Stimulated activated CD4-positive, alpha-beta T cell treated with anti-CD3 and anti-CD28 coated beads, TNF-alpha, amount 100 ng/mL, for 48 hours (primary cell): ENCODE results near the gene LRIG2.
"Not testable (repeated sequence)": the region's sequence is repeated elsewhere in the genome, so short reads cannot be mapped to it uniquely, and the experiment has no call there.

Source experiments
- DNase-seq, 3 donors: peaks; one replicate each; pipeline ENCODE4 v3.0.0-alpha.2; 2020; ENCODE audit warnings: low read depth in 3 of 3

Gene LRIG2, protein sequence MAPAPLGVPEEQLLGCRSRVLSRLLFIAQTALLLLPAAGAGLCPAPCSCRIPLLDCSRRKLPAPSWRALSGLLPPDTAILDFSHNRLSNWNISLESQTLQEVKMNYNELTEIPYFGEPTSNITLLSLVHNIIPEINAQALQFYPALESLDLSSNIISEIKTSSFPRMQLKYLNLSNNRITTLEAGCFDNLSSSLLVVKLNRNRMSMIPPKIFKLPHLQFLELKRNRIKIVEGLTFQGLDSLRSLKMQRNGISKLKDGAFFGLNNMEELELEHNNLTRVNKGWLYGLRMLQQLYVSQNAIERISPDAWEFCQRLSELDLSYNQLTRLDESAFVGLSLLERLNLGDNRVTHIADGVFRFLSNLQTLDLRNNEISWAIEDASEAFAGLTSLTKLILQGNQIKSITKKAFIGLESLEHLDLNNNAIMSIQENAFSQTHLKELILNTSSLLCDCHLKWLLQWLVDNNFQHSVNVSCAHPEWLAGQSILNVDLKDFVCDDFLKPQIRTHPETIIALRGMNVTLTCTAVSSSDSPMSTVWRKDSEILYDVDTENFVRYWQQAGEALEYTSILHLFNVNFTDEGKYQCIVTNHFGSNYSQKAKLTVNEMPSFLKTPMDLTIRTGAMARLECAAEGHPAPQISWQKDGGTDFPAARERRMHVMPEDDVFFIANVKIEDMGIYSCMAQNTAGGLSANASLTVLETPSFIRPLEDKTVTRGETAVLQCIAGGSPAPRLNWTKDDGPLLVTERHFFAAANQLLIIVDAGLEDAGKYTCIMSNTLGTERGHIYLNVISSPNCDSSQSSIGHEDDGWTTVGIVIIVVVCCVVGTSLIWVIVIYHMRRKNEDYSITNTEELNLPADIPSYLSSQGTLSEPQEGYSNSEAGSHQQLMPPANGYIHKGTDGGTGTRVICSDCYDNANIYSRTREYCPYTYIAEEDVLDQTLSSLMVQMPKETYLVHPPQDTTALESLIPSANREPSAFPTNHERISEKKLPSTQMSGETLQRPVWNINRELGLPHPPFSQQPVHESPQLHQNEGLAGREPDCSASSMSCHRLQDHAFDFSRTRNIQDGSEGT

DNA sequence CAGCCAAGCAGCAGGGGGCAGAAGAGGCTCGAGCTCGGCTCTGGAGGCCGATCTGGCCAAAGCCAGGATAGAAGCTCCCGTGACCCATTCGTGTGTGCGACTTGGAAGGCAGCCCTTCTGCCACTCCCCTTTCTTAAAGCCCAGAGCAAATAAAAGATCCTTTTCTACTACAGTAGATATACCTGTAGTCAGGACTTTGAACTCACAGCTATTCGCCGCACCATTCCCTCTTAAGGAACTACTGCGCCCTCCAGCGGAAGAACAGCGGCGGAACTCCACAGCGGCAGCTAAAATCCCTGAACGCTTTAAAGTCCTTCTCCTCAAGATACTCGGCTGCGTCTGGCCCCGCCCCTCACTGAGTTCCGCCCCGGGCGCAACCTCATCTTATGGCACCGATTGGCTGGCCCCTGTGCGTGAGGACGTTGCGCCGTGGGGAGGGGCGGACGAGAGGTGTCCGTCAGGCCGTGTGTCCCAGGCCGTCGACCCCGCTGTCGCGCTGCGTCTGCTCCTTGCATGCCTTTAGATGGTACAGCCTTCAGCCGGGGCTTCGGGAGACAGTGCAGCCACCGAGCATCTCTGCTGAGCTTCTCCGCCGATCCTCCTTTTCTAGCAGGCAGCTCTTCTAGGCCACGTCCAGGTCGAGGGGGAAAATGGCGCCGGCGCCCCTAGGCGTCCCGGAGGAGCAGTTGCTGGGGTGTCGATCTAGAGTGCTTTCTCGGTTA is at the start of gene LRIG2:
LRIG2 (plus strand) TSS at position 442 of the 722 bp plus-strand sequence; CDS start at position 651, 209 bp downstream.
- peak; percentile 95 to 97 (median 96) for DNase-seq

DNA sequence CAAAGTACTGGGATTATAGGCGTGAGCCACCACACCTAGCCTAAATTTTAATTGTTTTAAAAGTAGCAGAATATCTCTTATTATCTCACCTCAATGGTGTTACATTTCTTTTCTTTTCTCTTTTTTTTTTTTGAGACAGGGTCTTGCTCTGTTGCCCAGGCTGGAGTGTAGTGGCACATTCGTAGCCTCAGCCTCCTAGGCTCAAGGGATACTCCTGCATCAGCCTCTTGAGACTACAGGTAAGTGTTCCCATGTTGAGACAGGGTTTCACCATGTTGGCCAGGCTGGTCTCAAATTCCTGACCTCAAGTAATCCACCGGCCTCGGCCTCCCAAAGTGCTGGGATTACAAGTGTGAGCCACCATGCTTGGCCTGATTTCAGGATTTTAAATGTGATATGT is 49.7 kb upstream of the LRIG2 start:
- DNase-seq, result not testable (repeated sequence)

DNA sequence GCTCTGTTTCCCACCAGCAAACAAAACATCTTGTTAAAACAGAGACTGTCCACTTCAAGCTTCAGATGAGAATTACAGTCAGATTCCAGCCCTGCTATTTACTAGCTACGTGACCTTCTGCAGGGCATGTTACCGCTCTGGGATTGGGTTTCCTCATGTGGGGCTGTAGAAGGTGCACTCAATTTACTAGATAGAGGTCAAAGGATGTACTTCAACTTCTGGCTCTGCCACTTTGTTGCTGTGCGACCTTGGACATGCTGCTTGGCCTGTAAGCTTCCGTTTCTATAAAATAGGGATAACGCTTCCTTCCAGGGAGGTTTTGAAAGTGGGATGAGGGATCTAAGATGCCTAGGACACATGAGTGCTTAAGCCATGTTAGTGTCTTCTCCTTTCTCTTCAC is 46.0 kb upstream of the LRIG2 start:
- DNase-seq, result no peak

DNA sequence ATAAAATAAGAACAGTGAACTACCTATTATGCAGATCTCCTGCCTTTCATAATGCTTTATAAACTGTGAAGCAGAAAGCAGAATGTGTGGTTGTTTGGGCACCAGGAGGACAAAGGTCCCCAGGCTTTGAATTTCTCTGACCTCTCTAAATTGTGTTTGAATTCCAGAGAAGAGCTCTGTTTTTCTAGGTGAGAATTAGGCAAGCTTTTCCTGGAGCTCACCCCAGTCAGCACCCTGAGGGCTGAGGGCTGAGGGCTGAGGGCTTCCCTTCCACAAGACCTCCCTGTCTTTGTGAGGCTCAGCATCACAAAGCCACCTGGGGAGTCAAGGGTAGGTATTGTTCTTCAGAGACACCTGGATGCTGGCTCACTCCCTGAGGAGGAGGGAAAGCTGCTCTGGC is 45.5 kb upstream of the LRIG2 start:
- DNase-seq, result no peak

DNA sequence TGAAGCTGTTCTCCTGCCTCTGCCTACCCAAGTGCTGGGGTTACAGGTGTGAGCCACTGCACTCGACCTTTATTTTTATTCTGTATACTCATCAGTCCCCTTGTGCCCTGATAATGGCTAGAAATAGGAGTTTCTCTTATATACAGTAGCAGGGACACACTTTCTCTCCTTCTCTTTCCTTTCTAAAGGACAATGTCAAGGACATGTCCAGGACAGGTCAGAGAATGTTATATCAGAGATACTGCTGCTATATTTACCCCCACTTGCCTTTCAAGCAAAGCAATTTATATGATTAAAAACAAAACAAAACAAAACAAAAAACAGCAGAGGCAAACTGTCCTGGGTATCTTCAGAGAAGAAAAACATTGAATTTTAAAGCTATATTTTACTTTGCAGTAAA is 43.2 kb upstream of the LRIG2 start:
- DNase-seq, result no peak

DNA sequence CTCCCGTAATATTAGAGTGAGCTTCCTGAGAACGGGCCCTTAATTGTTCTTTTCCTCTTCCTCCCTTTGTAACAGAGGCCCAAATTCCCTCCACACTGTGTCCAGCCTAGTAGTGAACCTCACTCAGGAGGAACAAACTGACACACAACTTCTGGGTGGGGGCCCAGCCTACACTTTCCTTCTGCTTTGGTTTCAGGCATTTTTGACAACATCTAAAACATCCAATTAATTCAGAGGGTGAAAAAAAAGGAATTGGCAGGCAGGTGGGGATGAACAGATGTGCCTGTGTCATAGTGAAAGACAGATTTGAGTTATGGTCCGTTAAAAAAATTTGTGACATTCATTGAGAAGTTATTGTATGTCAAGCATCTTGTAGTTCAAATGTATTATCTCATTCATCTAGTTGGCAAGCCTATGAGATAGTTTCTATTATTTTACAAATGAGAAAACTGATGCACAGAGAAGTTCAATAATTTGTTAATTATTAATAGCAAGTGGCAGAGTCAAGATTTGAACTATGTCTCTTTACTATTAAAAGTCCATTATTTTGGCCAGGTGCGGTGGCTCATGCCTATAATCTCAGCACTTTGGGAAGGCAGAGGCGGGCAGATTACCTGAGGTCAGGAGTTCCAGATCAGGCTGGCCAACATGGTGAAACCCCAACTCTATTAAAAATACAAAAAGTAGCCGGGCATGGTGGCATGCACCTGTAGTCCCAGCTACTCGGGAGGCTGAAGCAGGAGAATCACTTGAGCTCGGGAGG is 41.6 kb upstream of the LRIG2 start:
- DNase-seq, result no peak

DNA sequence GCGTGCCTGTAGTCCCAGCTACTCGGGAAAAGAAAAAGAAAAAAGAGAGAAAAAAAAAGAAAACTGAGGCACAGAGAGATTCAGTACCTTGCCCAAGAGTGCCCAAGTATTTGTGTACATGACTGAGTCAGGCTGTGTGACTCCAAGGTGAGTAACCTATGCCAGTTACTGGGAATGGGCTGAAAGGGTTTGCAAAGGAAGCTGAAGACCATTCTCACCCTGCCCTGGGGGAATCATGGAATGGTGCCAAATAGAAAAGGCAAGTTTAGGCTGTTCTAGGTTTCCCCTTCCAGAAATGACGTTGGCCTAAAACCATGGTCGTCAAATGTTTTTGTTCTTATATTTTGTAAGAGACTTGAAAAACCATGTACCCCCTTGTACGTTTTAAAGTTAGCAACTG is 37.9 kb upstream of the LRIG2 start:
- no peak for DNase-seq

DNA sequence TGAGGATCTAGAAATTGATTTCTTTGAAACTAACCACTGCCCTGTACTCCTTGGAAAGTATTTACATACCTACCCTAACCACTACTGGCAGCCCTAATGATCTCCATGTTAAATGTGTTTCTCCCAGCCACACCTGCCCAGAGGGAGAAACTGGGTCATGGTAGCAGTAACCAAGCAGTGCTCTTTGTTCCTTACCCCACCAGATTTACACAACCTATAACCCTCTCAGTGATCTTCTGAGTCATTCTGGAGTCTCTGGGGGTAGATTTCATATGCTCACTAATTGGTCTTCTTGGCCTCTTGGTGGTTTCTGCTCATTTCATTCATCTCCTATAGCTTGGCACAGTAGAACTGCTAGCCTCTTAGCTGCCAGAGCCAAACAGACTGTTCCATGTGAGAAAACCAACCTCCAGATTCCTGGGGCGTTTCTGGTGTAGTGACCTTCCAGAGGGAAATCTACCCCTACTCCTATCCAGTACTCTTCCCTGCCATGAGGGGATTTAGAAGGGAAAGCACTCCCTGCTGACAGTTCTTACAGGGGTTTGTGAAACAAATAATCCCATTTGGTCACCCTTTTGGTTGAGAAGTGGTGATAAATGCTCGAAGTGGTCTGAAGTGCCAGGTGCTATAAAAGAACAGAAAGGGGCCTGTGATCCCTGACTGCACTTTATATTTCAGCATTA is 36.2 kb upstream of the LRIG2 start:
- DNase-seq, result no peak

DNA sequence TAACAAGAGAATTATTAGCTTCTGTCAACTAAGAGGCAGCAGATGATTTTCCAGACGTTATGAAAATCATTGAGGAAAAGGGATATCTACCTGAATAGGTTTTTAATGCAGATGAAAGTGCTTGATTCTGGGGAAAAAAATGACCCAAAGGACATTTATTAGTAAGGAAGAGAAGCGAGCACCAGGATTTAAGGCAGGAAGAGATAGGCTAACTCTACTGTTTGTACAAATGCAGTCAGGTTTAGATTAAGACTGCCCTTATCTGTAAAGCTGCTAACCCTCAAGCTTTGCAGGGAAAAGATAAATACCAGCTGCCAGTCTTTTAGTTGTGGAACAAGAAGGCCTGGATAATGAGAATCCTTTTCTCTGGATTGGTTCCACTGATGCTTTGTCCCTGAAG is 33.0 kb upstream of the LRIG2 start:
- DNase-seq, result no peak

DNA sequence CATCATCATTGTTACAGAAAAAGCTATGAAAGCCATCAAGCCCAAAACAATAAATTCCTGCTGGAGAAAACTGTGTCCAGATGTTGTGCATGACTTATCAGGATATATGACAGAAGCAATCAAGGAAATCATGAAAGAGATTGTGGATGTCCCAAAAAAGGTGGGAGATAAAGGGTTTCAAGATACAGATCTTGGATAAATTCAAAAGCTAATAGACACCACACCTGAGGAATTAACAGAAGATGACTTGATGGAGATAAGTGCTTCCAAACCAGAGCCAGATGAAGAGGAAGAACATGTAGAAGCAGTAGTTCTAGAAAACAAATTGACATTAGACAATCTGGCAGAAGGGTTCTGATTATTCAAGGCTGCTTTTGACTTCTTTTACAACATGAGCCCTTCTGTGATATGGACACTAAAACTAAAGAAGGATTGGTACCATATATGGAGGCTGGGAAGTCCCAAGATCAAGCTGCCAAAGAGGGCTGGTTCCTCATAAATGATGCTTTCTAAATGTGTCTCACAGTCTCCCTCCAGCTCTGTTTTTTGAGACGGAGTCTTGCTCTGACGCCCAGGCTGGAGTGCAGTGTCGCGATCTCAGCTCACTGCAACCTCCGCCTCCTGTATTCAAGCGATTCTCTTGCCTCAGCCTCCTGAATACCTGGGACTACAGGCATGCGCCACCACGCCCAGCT is 32.1 kb upstream of the LRIG2 start:
- DNase-seq, result no peak

DNA sequence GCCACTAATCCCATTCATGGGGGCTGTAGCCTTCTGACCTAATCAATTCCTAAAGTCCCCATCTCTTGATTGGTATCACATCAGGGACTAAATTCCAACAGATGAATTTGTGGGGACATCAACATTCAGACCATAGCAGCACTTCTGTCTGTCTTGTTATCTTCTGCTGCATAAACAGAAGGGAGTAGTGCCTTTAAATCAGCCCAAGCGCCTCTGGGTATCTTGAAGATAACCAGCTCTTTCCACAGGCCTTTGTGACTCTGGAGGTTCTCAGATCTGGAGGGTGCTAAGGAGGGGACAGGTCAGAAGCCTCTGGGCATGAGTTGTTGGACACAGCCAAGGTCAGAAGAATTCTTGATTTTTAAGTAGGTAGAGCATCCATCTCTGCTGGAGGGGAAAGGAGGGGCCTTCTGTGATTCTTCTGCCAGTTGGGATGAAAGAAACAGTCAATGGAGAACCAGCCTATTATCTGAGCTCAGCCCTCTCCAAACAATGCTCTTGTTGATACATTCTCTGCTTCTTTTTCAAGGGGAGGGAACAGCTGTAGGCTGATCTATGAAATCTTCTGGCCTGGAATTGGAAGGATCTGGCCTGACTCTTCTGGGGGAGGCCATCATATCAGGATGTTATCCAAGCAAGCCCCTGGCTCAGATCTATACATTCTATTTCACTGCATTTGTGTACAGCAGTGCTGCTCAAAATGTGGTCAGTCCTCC is 31.3 kb upstream of the LRIG2 start:
- no peak for DNase-seq

DNA sequence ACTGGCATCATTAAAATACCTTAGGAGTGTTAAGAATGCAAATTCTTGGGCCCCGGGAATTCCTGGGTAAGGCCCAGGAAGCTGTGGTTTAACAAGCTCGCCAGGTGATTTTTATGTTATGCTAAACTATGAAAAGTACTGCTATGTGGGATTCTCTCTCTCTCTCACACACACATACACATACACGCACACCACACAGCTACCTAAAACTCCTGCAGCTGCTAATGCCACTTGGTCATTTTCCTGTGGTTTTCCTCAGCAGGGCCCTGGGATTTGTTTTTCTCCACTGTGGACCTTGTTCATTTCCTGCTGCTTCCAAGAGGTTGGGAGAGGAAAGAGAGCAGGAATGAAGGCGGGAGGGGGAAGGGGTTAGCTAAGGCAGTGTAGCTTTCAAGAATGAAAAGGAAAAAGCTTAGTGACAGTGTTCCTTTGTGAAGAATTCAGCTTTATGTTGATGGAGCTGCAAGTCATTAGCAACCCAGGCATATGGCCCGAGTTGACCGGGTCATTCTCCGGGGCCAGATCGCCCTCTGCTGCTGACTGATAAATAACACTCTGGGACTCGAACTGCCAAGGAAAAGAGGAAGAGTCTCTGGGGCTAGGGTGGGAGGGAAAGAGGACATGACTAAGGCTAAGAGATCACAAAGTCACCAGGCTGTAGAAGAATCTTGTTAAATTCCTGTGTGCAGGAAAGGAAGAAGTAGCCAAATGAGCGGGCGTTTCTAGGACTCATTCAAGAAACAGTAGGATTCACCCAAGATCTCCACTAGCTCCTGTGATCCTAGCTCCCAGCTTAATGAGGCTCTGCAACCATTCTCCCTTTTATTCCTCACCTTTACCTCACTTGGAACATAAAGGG is 30.5 kb upstream of the LRIG2 start:
- peak in 1 of 3 donors; percentile 19 for DNase-seq

DNA sequence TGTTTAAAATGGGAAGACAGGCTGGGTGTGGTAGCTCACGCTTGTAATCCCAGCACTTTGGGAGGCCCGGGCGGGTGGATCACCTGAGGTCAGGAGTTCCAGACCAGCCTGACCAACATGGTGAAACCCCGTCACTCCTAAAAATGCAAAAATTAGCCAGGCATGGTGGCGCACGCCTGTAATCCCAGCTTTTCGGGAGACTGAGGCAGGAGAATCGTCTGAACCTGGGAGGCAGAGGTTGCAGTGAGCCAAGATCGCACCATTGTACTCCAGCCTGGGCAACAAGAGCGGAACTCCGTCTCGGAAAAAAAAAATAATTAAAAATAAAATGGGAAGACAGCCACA is 29.9 kb upstream of the LRIG2 start:
- not testable (repeated sequence) for DNase-seq

DNA sequence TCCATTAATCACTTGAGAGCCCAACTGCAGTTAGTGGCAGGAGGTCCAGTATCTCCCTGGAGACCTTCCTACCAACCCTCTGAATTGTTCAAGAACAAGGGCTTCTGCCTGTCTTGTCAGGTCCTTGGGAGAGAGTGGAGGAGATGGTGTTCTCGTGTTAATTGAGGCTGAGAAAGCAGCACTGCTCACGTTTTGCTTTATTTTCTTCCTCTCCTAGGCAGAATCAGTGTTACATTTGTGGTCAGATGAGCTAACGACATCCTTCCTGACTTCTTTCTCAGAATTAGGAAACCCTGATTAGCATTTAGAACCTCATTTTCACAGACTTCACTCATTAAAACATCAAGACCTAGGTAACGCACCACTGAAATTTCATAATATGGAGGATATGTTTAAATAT is 26.4 kb upstream of the LRIG2 start:
- no peak for DNase-seq

DNA sequence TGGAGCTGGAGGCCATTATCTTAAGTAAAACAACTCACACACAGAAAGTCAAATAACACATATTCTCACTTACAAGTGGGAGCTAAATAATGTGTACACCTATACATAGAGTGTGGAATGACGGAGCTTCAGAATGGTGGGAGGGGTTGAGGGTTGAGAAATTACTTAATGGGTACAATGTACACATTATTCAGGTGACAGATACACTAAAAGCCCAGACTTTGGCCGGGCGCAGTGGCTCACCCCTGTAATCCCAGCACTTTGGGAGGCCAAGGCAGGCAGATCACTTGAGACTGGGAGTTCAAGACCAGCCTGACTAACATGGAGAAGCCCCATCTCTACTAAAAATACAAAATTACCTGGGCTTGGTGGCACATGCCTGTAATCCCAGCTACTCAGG is 24.9 kb upstream of the LRIG2 start:
- DNase-seq, result no peak

DNA sequence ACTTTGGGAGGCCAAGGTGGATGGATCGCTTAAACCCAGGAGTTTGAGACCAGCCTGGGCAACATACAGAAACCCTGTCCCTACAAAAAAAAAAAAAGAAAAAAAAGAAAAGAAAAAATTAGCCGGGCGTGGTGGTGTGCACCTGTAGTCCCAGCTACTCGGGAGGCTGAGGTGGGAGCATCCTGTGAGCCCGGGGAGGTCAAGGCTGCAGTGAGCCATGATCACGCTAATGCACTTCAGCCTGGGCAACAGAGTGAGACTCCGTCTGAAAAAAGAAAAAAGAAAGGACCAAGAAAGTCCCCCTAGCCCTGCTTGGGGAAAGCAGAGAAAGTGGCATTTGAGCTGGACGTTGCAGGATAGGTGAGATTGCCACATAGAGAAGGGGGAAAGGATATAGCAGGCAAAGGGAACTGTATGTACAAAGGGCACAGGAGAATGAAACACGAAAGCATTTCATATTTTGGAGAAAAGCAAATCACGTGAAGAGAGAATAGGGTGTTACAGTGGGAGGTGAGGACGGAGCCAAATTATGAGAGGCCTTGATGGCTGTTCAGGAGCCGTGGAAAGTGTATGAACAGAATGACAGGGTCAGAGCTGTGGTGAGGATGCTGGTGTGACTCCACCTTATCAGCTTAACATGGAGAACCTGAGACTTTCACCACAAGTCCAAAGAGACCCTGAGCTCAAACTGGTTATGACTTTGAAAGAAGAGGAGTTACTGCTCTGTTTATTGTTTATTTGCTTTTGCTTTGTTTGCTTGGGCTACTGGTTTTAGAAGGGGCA is 19.5 kb upstream of the LRIG2 start:
- no peak for DNase-seq

DNA sequence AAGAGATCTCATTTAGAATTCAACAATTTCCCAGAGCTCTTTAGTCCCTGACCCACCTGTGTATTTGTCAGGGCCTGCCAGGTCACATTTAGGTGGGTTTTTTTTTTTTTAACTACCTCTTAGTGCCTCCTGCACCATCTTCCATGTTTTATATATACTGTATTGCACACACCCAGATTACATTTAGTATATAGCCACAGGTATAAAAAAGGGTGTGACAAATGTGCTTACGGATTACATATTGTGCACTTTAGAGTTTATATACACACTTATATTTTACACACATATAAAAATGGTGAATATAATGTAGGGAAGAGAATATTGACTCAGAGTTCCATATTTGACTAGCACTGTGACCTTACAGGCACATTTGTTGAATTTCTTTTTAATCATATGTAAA is 17.4 kb upstream of the LRIG2 start:
- no peak for DNase-seq

DNA sequence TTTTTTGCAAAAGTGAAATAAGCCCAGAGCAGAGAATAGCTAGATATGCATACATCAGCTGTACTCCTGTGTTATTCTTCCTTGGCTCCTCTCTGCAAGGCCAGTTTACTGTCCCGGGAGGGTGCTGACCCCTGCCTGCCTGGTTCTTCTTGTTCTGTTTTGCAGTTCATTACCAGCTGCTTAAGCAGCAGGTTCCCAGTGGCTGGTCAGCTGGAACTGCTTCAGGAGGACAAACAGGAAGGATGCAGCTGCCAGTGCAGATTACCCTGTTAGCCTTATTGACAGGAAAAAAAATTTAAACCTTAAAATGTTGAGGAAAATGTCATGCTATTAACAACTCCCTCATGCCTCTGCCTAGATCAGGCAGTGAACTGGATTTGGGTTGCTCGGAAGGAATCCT is 16.0 kb upstream of the LRIG2 start:
- no peak for DNase-seq
